ENCODE results near the gene CNPY1.

GRCh38 chr7:155509359-155509724 is 37.0 kb downstream of the CNPY1 start:
- TF ChIP-seq REST (IDR thresholded peaks at IDR 0.05; ENCODE audit: low read depth): no peak
- no peak for TF ChIP-seq YY1 (IDR thresholded peaks at IDR 0.05; ENCODE audit: low read depth)
- TF ChIP-seq TCF12 (IDR thresholded peaks at IDR 0.05; ENCODE audit: low read depth): no peak
- TF ChIP-seq RAD21 (IDR thresholded peaks at IDR 0.05; ENCODE audit: low read depth): no peak
- no peak for TF ChIP-seq EP300 (IDR thresholded peaks at IDR 0.05; ENCODE audit: borderline replicate concordance)
- no peak for TF ChIP-seq TEAD4 (IDR thresholded peaks at IDR 0.05)
- no peak for TF ChIP-seq TAF1 (IDR thresholded peaks at IDR 0.05; ENCODE audit: low read depth)
- TF ChIP-seq USF1 (IDR thresholded peaks at IDR 0.05): no peak
- TF ChIP-seq EGR1 (IDR thresholded peaks at IDR 0.05): no peak
- no peak for TF ChIP-seq MAX (IDR thresholded peaks at IDR 0.05)
